Ammon's horn (tissue), 1 donor: Measurements from ENCODE around the gene PDE1C.

ENCODE experiments used
- DNase-seq: peaks from one replicate; pipeline ENCODE4 v3.0.0-alpha.2; 2016; ENCODE audit warnings: low spot score

Gene PDE1C

GRCh38 chr7:31772211-31772610 lies 298.0 kb downstream of the PDE1C start:
- no peak for DNase-seq

GRCh38 chr7:31767686-31768358 lies 302.4 kb downstream of the PDE1C start:
- DNase-seq, result no peak

GRCh38 chr7:31764462-31764861 lies 305.7 kb downstream of the PDE1C start:
- DNase-seq, result no peak

GRCh38 chr7:31763548-31763947 lies 306.7 kb downstream of the PDE1C start:
- DNase-seq, result no peak

- no peak for DNase-seq
Observed at GRCh38 chr7:31761646-31762045, 308.6 kb downstream of the PDE1C start.

- DNase-seq, result no peak
Observed at GRCh38 chr7:31758755-31759154, 311.5 kb downstream of the PDE1C start.

GRCh38 chr7:31751726-31752125 lies 318.5 kb downstream of the PDE1C start:
- no peak for DNase-seq

GRCh38 chr7:31748084-31748483 lies 322.1 kb downstream of the PDE1C start:
- no peak for DNase-seq

GRCh38 chr7:31747553-31747952 lies 322.7 kb downstream of the PDE1C start:
- DNase-seq, result no peak

- peak; percentile 91 for DNase-seq
Observed at GRCh38 chr7:31744294-31744874, 325.8 kb downstream of the PDE1C start.

GRCh38 chr7:31741852-31742251 lies 328.4 kb downstream of the PDE1C start:
- DNase-seq, result no peak

- peak; percentile 87 for DNase-seq
Observed at GRCh38 chr7:31735991-31736982, 333.9 kb downstream of the PDE1C start.

GRCh38 chr7:31734456-31734855 lies 335.8 kb downstream of the PDE1C start:
- no peak for DNase-seq

- DNase-seq, result no peak
Observed at GRCh38 chr7:31729195-31729804, 340.9 kb downstream of the PDE1C start.

- DNase-seq, result no peak
Observed at GRCh38 chr7:31724696-31725095, 345.5 kb downstream of the PDE1C start.

GRCh38 chr7:31720366-31720765 lies 349.8 kb downstream of the PDE1C start:
- DNase-seq, result no peak

- no peak for DNase-seq
Observed at GRCh38 chr7:31716355-31716754, 353.9 kb downstream of the PDE1C start.

GRCh38 chr7:31710171-31710570 lies 360.0 kb downstream of the PDE1C start:
- peak; percentile 16 for DNase-seq

- DNase-seq, result no peak
Observed at GRCh38 chr7:31707089-31707488, 363.1 kb downstream of the PDE1C start.

- no peak for DNase-seq
Observed at GRCh38 chr7:31705377-31705776, 364.8 kb downstream of the PDE1C start.

- DNase-seq, result no peak
Observed at GRCh38 chr7:31702354-31702753, 367.9 kb downstream of the PDE1C start.
